ENCODE measurements around the gene PRSS56.

The PRSS56 gene

GRCh38 chr2:232502911-232503808, 17.0 kb upstream of the PRSS56 start:
- no peak for DNase-seq

- DNase-seq = no peak
These were observed 16.3 kb upstream of the PRSS56 start for GRCh38 chr2:232503809-232504323.

- DNase-seq = no peak
These were observed 15.8 kb upstream of the PRSS56 start for GRCh38 chr2:232504438-232504837.

- no peak for DNase-seq
These were observed 14.3 kb upstream of the PRSS56 start for GRCh38 chr2:232505856-232506255.

GRCh38 chr2:232506709-232507108, 13.5 kb upstream of the PRSS56 start:
- no peak for DNase-seq

- DNase-seq = no peak
These were observed 11.9 kb upstream of the PRSS56 start for GRCh38 chr2:232508251-232508650.

- no peak for DNase-seq
These were observed 8.8 kb upstream of the PRSS56 start for GRCh38 chr2:232511336-232511890.

GRCh38 chr2:232512602-232513001, 7.6 kb upstream of the PRSS56 start:
- DNase-seq = no peak

GRCh38 chr2:232513353-232513752, 6.8 kb upstream of the PRSS56 start:
- DNase-seq = no peak

- DNase-seq = no peak
These were observed 4.5 kb upstream of the PRSS56 start for GRCh38 chr2:232515639-232516038.

GRCh38 chr2:232516551-232516950, 3.6 kb upstream of the PRSS56 start:
- DNase-seq = no peak

GRCh38 chr2:232518844-232519243, 1.3 kb upstream of the PRSS56 start:
- no peak for DNase-seq

- DNase-seq = no peak
These were observed 301 bp downstream of the PRSS56 start for GRCh38 chr2:232520489-232520888.

- no peak for DNase-seq
These were observed 910 bp downstream of the PRSS56 start for GRCh38 chr2:232521098-232521497.

- DNase-seq = no peak
These were observed 1.9 kb downstream of the PRSS56 start for GRCh38 chr2:232521959-232522622.

GRCh38 chr2:232522623-232523401, 2.6 kb downstream of the PRSS56 start:
- DNase-seq = no peak

- no peak for DNase-seq
These were observed 3.2 kb downstream of the PRSS56 start for GRCh38 chr2:232523402-232523681.

- DNase-seq = no peak
These were observed 3.8 kb downstream of the PRSS56 start for GRCh38 chr2:232523682-232524597.

GRCh38 chr2:232524771-232525170, 4.6 kb downstream of the PRSS56 start:
- DNase-seq = no peak

GRCh38 chr2:232525199-232525598, 5.0 kb downstream of the PRSS56 start:
- no peak for DNase-seq

- DNase-seq = peak; percentile 32
These were observed 5.7 kb downstream of the PRSS56 start, which contains the start of gene CHRND for GRCh38 chr2:232525791-232526371. Gene CHRND, plus strand, starts transcription at chr2:232526160. Its CDS starts 56 bp downstream, at chr2:232526216.
